Glutamatergic neuron (in vitro differentiated cells): Measurements from ENCODE around the gene RASSF7. TPM values are rescaled to one million over a fixed set of nuclear protein-coding genes. Genes with fewer than 3 reads are reported as not detected.

Experiments
- DNase-seq: peaks from one replicate; pipeline ENCODE4 v3.0.0; 2022
- H3K27ac Mint-ChIP-seq: one replicate; pipeline ENCODE4 v1.8.0; 2020; ENCODE audit warnings: mild to moderate bottlenecking, mixed read lengths, inconsistent platforms; ENCODE audit not compliant: unreplicated experiment
- H3K27me3 Mint-ChIP-seq: one replicate; pipeline ENCODE4 v1.8.0; 2020; ENCODE audit warnings: mild to moderate bottlenecking, moderate library complexity, mixed read lengths, inconsistent platforms; ENCODE audit not compliant: unreplicated experiment
- H3K36me3 Mint-ChIP-seq: one replicate; pipeline ENCODE4 v1.8.0; 2020; ENCODE audit warnings: mild to moderate bottlenecking, mixed read lengths, inconsistent platforms; ENCODE audit not compliant: unreplicated experiment
- H3K4me1 Mint-ChIP-seq: one replicate; pipeline ENCODE4 v1.8.0; 2020; ENCODE audit warnings: mild to moderate bottlenecking, low read depth, mixed read lengths, inconsistent platforms; ENCODE audit not compliant: unreplicated experiment
- H3K4me3 Mint-ChIP-seq: one replicate; pipeline ENCODE4 v1.8.0; 2020; ENCODE audit warnings: mild to moderate bottlenecking, mixed read lengths, inconsistent platforms; ENCODE audit not compliant: unreplicated experiment
- H3K9me3 Mint-ChIP-seq: one replicate; pipeline ENCODE4 v1.8.0; 2020; ENCODE audit warnings: mild to moderate bottlenecking, moderate library complexity, mixed read lengths, inconsistent platforms; ENCODE audit not compliant: unreplicated experiment
- total RNA-seq: library from RNA; stranded (reverse); fragmentation: NEBNext Ultra II Directional; extraction: Animal tissue kit (Norgen Biotek cat#: 25700); gene quantifications from one replicate; pipeline ENCODE4 v1.2.1, GENCODE V29; 2021; ENCODE audit not compliant: unreplicated experiment
- TF ChIP-seq, protein P1 (sequence below): fragments of 200-600 bp; sonication (generic); IDR thresholded peaks from one replicate; pipeline ENCODE4 v1.5.0; 2021; ENCODE audit not compliant: partially characterized antibody, unreplicated experiment

RASSF7 gene
- total RNA-seq, 1 donor from 2014 or later = 9.4 TPM

- TF ChIP-seq, protein P1, sequence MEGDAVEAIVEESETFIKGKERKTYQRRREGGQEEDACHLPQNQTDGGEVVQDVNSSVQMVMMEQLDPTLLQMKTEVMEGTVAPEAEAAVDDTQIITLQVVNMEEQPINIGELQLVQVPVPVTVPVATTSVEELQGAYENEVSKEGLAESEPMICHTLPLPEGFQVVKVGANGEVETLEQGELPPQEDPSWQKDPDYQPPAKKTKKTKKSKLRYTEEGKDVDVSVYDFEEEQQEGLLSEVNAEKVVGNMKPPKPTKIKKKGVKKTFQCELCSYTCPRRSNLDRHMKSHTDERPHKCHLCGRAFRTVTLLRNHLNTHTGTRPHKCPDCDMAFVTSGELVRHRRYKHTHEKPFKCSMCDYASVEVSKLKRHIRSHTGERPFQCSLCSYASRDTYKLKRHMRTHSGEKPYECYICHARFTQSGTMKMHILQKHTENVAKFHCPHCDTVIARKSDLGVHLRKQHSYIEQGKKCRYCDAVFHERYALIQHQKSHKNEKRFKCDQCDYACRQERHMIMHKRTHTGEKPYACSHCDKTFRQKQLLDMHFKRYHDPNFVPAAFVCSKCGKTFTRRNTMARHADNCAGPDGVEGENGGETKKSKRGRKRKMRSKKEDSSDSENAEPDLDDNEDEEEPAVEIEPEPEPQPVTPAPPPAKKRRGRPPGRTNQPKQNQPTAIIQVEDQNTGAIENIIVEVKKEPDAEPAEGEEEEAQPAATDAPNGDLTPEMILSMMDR = no peak
- H3K27ac Mint-ChIP-seq = peak overlapping the region; percentile 28
Measured at GRCh38 chr11:567629-568292, 7.0 kb downstream of the RASSF7 start.

DNA sequence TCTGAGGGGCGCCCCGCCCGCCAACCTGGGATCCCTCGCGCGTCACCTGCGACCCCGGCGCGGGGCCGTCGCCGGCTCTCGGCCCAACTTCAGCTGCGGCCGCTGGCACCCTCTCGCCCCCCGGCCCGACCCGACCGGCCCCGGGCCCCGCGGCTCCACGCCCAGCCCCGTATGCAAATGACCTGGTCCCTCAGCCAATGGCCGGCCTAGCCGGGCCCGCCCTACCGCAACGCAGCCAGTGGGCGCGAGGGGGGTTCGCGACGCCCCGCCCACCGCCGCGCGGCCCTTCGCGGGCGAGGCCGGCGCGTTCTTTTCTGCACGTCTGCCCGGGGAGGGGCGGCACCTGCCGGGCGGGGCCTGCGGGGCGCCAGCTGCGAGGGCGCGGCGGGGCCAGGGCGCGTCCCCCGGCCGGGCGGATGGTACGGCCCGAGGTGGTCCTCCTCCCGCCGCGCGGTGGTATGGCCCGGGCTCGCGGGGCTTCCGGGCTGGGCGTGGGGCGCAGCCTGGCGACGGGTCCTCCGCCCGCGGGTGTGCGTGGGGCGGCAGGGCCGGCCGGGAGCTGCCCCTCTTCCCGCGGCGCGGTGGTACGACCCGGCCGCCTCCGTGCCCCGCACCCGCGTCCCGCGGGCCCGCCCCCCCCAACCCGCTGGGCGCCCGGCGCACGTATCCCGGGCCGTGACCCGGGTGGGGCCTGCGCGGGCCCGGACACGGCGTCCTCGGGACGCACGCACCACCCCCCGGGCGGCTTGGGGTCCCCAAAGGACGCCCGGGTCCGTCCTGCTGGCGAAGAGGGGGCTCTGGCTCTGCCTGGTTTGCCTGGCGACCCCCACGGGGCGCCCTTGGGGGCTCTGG lies 7.8 kb downstream of the RASSF7 start:
- DNase-seq = peak; percentile 96
- Mint-ChIP-seq H3K27me3 (peaks cover 9% of the 10 kb centered on the region), H3K9me3 (peaks cover 2% of the 10 kb centered on the region), H3K27ac (peak overlapping the region; percentile 75), H3K4me1 (no peaks in the 10 kb centered on the region), H3K36me3 (no peaks in the 10 kb centered on the region), H3K4me3 (peak overlapping the region; percentile 81)
- TF ChIP-seq, protein P1 = no peak

More at GRCh38 chr11:567629-568292, 7.0 kb downstream of the RASSF7 start:
- Mint-ChIP-seq H3K4me3 (peak overlapping the region; percentile 85), H3K9me3 (peaks cover 2% of the 10 kb centered on the region), H3K27me3 (peaks cover 9% of the 10 kb centered on the region), H3K4me1 (no peaks in the 10 kb centered on the region), H3K36me3 (no peaks in the 10 kb centered on the region)
- DNase-seq = no peak

DNA sequence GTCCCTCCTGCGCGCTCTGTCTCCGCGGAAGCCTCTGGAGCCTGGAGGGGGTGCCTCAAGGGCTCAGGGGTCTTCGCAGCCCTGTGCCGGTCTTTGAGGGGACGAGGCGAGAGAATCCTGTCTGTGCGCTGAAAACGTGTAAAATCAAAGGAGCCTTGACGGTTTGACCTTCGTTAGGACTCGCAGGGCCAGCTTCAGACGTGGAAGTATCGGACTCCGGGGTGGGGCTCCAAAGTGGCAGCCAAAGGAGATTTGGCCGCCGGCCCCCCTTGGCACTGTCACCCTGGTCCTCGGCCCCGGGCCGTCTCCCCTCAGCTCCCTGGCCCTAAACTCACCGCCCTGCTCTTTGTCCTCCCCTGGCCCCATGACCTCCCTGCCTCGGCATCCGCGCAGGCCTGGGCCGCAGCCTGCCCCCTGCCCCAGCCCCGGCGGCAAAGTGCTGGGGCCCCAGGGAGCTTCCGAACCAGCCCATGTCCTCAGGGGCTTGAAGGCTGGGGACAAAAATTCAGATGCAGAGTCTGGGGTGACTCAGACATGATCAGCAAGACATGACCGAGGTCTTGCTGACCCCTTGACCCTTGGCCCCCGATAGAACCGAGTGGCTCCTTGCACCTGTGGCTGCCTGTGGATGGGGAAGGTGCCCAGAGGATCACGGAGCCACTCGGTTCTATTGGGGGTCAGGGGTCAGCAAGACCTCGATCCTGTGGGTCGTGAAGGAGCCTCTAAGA lies 8.6 kb downstream of the RASSF7 start:
- H3K27me3 Mint-ChIP-seq = peaks cover 9% of the 10 kb centered on the region
- peak overlapping the region; percentile 81 for H3K4me3 Mint-ChIP-seq
- TF ChIP-seq, protein P1 = no peak
- no peak for DNase-seq
- H3K4me1 Mint-ChIP-seq = peaks cover 4% of the 10 kb centered on the region
- H3K27ac Mint-ChIP-seq = peak overlapping the region; percentile 75
- H3K9me3 Mint-ChIP-seq = peaks cover 5% of the 10 kb centered on the region
- no peaks in the 10 kb centered on the region for H3K36me3 Mint-ChIP-seq

- H3K4me1 Mint-ChIP-seq = peaks cover 11% of the 10 kb centered on the region
- peaks cover 16% of the 10 kb centered on the region for H3K27me3 Mint-ChIP-seq
- H3K9me3 Mint-ChIP-seq = peaks cover 10% of the 10 kb centered on the region
- H3K36me3 Mint-ChIP-seq = no peaks in the 10 kb centered on the region
- DNase-seq = no peak
- H3K27ac Mint-ChIP-seq = no peak overlapping the region
- TF ChIP-seq, protein P1 = no peak
- H3K4me3 Mint-ChIP-seq = no peak overlapping the region
Measured at GRCh38 chr11:571802-572185, 11.0 kb downstream of the RASSF7 start.
